OCI-LY3 (cell line): Measurements from ENCODE around the gene TRPT1.
A peak's percentile ranks its signal among the peaks of the same experiment; 100 is the strongest.

ENCODE experiments used
- H2AFZ ChIP-seq: fragments of 200-600, 300-600 bp; shearing (Covaris generic); 2 replicates; pipeline ENCODE4 v1.6.0; 2014; ENCODE audit warnings: antibody characterized with exemption, low read depth, low read length
- H3K27ac ChIP-seq: fragments of 200-600, 300-600 bp; sonication (generic); 2 replicates; pipeline ENCODE4 v1.5.1; 2014; ENCODE audit warnings: mild to moderate bottlenecking, low read length, moderate library complexity, mixed read lengths
- H3K27me3 ChIP-seq: fragments of 200-600, 300-600 bp; sonication (generic); 2 replicates; pipeline ENCODE4 v1.6.1; 2014; ENCODE audit warnings: low read depth, low read length, mixed read lengths
- H3K36me3 ChIP-seq: fragments of 200-600, 300-600 bp; sonication (generic); replicated peaks from 2 replicates; pipeline ENCODE3; 2014; ENCODE audit warnings: low read depth, low read length, mixed read lengths
- H3K4me1 ChIP-seq: fragments of 300-600, 200-600 bp; sonication (generic); 2 replicates; pipeline ENCODE4 v1.6.1; 2014; ENCODE audit warnings: low read length, mixed read lengths
- H3K4me2 ChIP-seq: fragments of 200-600, 300-600 bp; sonication (generic); 2 replicates; pipeline ENCODE4 v1.6.1; 2014; ENCODE audit warnings: low read length, mixed read lengths
- H3K4me3 ChIP-seq: fragments of 300-600, 200-600 bp; sonication (generic); 2 replicates; pipeline ENCODE4 v1.5.1; 2014; ENCODE audit warnings: antibody characterized with exemption, mild to moderate bottlenecking, low read length, moderate library complexity
- H3K79me2 ChIP-seq: fragments of 300-600, 200-600 bp; shearing (Covaris generic); 2 replicates; pipeline ENCODE4 v1.6.1; 2014; ENCODE audit warnings: mild to moderate bottlenecking, low read length, mixed read lengths
- H3K9ac ChIP-seq: fragments of 300-600, 200-600 bp; shearing (Covaris generic); 2 replicates; pipeline ENCODE4 v1.6.0; 2014; ENCODE audit warnings: mild to moderate bottlenecking, low read length, moderate library complexity
- H3K9me3 ChIP-seq: fragments of 200-600, 300-600 bp; shearing (Covaris generic); 2 replicates; pipeline ENCODE4 v1.6.1; 2014; ENCODE audit warnings: low read length, mixed read lengths; ENCODE audit not compliant: insufficient read depth
- H4K20me1 ChIP-seq: fragments of 200-600, 300-600 bp; sonication (generic); 2 replicates; pipeline ENCODE4 v1.6.1; 2016; ENCODE audit warnings: low read length, mixed read lengths; ENCODE audit not compliant: insufficient read depth
- EZH2phosphoT487 ChIP-seq: fragments of 200-600 bp; shearing (Covaris generic); IDR thresholded peaks from 2 replicates; pipeline ENCODE4 v1.6.1; 2018; ENCODE audit warnings: antibody characterized with exemption, mixed run types, low read depth
- TF ChIP-seq, protein P1 (sequence below): fragments of 200-600, 300-600 bp; sonication (generic); IDR thresholded peaks from 2 replicates; pipeline ENCODE4 v1.5.1; 2014; ENCODE audit warnings: antibody characterized with exemption, low read length, low read depth

Gene TRPT1

DNA sequence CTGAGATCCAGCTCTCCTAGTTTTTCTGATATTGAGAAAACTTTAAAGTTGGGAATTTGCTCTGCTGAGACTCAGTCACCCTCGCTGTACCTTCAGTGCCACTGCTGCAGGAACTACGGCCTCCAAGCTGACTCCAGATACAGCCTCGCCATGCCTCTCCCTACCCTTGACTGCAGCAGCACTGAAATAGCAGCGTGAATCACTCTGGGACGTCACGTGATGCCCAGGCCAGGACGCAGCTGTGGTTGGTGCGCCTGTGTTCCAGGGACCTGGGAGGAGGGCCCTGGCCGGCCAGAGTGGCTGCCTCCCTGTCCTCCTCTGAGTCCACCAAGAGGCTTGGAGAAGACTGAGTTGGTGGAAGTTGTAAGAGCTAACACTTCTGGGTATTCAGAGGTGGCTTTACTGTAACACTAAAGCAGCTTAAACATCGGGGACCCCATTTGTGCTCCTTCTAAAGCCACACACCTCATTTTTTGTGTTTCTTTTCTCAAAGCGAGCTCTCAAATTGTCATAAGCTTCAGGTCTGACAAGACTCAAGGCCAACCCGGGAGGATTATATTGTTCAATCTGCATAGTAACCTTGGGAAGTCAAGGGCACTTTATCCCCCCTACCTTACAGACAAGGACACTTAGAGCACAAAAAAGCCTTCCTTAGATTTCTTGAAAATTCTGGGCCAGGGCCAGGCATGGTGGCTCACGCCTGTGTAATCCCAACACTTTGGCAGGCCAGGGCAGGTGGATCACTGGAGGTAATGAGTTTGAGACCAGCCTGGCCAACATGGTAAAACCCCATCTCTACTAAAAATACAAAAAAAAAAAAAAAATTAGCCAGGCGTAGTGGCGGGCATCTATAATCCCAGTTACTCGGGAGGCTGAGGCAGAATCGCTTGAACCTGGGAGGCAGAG is 44.2 kb downstream of the TRPT1 start:
- TF ChIP-seq, protein P1, sequence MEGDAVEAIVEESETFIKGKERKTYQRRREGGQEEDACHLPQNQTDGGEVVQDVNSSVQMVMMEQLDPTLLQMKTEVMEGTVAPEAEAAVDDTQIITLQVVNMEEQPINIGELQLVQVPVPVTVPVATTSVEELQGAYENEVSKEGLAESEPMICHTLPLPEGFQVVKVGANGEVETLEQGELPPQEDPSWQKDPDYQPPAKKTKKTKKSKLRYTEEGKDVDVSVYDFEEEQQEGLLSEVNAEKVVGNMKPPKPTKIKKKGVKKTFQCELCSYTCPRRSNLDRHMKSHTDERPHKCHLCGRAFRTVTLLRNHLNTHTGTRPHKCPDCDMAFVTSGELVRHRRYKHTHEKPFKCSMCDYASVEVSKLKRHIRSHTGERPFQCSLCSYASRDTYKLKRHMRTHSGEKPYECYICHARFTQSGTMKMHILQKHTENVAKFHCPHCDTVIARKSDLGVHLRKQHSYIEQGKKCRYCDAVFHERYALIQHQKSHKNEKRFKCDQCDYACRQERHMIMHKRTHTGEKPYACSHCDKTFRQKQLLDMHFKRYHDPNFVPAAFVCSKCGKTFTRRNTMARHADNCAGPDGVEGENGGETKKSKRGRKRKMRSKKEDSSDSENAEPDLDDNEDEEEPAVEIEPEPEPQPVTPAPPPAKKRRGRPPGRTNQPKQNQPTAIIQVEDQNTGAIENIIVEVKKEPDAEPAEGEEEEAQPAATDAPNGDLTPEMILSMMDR: no peak
- no peak for TF ChIP-seq EZH2phosphoT487
- Histone ChIP-seq H3K27ac (no peak overlapping the region), H3K36me3 (peaks cover 15% of the 10 kb centered on the region), H3K4me2 (peak overlapping the region; percentile 36), H3K79me2 (peaks cover 23% of the 10 kb centered on the region), H2AFZ (peak overlapping the region; percentile 4; the same call in 1 of the 2 replicates), H3K27me3 (no peaks in the 10 kb centered on the region), H3K9ac (peak overlapping the region; percentile 8; the same call in 1 of the 2 replicates), H3K4me3 (peak overlapping the region; percentile 12), H3K4me1 (peaks cover 28% of the 10 kb centered on the region), H3K9me3 (0 out of 2 replicates have a peak, but pooled peaks cover 4% of the 10 kb centered on the region), H4K20me1 (no peaks in the 10 kb centered on the region)

DNA sequence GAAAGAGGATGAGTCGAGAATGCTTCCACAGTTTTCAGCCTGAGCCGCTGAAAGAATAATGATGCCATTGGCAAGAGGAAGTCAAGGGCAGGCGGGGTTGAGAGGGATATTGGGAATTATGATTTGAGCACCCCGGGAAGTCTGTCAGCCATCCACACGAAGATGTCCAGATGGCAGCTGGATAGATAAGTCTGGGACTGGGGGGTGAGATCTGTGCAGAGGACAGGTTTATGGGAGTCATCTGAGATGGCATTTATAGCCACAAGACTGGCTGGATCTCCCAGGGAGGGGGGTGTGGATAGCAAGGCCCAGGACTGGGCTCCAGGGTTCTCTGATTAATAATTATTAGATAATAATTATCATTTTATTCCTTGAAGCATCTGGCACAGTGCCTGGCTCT is 45.1 kb downstream of the TRPT1 start:
- Histone ChIP-seq H4K20me1 (no peaks in the 10 kb centered on the region), H2AFZ (no peak overlapping the region), H3K79me2 (peaks cover 23% of the 10 kb centered on the region), H3K36me3 (peaks cover 15% of the 10 kb centered on the region), H3K4me3 (no peak overlapping the region), H3K4me1 (peaks cover 28% of the 10 kb centered on the region), H3K9me3 (0 out of 2 replicates have a peak, but pooled peaks cover 4% of the 10 kb centered on the region), H3K4me2 (no peak overlapping the region), H3K27me3 (no peaks in the 10 kb centered on the region), H3K27ac (no peak overlapping the region), H3K9ac (no peak overlapping the region)
- TF ChIP-seq, protein P1: no peak
- no peak for TF ChIP-seq EZH2phosphoT487

DNA sequence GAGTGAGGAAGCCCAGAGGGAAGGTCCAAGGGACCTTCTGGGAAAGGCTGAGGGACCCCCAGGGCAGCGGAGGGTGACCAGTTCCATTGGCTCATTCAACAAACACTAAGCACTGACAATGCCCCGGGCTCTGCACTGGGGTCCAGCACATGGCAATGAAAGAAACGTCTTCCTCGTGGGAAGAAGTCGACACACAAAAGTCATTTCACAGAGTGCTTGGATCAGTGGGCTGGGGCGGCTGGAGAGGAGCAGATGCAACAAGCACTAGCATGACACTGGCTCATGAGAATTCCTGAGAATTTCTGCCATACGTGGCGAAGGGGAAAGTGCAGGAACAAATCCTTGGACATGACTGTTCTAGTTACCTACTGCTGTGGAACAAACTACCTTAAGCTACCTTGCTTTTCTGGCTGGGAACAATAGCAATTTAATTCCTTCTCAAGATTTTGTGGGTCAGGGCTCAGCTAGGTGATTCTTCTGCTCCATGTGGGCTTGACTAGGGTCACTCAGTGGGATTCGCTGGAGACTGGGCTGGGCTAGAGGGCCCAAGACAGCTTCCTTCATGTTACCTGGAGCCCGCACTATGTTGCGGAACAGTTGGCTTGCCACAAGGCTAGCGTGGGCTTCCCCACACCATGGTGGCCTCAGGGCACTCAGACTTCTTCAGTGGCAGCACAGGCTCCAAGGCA is 46.9 kb downstream of the TRPT1 start:
- peaks cover 9% of the 10 kb centered on the region for H3K79me2 ChIP-seq
- no peak overlapping the region for H2AFZ ChIP-seq
- TF ChIP-seq, protein P1: no peak
- TF ChIP-seq EZH2phosphoT487: no peak
- H3K4me3 ChIP-seq: no peak overlapping the region
- H3K36me3 ChIP-seq: peaks cover 17% of the 10 kb centered on the region
- H3K4me2 ChIP-seq: no peak overlapping the region
- no peak overlapping the region for H3K27ac ChIP-seq
- H3K27me3 ChIP-seq: no peaks in the 10 kb centered on the region
- 0 out of 2 replicates have a peak, but pooled peaks cover 6% of the 10 kb centered on the region for H3K9me3 ChIP-seq
- H3K4me1 ChIP-seq: peaks cover 26% of the 10 kb centered on the region
- H4K20me1 ChIP-seq: no peaks in the 10 kb centered on the region
- H3K9ac ChIP-seq: no peak overlapping the region

DNA sequence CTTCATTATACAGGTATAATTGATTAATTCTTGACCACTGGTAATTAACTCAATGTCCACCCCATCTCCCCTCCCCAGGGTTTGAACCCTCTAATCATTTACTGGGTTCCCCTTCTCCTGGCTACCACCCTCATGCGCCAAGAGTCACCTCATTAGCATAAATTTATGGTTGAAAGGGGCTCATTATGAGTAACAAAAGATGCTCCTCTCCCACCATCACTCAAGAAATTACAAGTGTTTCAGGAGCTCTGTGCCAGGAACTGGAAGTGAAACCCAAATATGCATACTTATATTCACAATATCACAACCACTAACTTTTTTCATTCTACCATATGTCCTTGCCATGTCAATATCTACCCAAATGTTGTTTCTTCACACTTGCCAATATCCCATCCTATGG is 47.8 kb downstream of the TRPT1 start:
- Histone ChIP-seq H3K27ac (peak overlapping the region; percentile 25; the same call in 1 of the 2 replicates), H3K9me3 (peaks cover 13% of the 10 kb centered on the region; the same call in 1 of the 2 replicates), H3K4me1 (peaks cover 26% of the 10 kb centered on the region), H3K36me3 (peaks cover 25% of the 10 kb centered on the region), H3K79me2 (peaks cover 1% of the 10 kb centered on the region), H3K9ac (no peak overlapping the region), H3K4me3 (0 out of 2 replicates have a peak overlapping the region, but pooled peaks have one; percentile 23), H3K27me3 (no peaks in the 10 kb centered on the region), H2AFZ (no peak overlapping the region), H4K20me1 (no peaks in the 10 kb centered on the region), H3K4me2 (peak overlapping the region; percentile 42)
- no peak for TF ChIP-seq EZH2phosphoT487
- TF ChIP-seq, protein P1: no peak
